Tibial nerve (tissue), 4 donors: Measurements from ENCODE around the gene HHEX. TPM values are rescaled to one million over a fixed set of nuclear protein-coding genes. Genes with fewer than 3 reads are reported as not detected.
"Not testable (repeated sequence)": the region's sequence is repeated elsewhere in the genome, so short reads cannot be mapped to it uniquely, and the experiment has no call there.

Experiments
- DNase-seq, 2 donors: peaks; one replicate each; pipeline ENCODE4 v3.0.0-alpha.2; 2019; ENCODE audit warnings: low spot score in 2 of 2
- H3K27ac ChIP-seq, 4 donors: fragments of 200-600 bp; sonication (generic) in 3 of 4; one replicate each; pipeline ENCODE4 v1.5.1; 2017 to 2019; ENCODE audit warnings: mild to moderate bottlenecking in 1 of 4
- H3K27me3 ChIP-seq, 2 donors: fragments of 200-600 bp; sonication (generic) in 1 of 2; one replicate each; pipeline versions ENCODE4 v1.5.1 to v1.6.0; 2017 to 2019
- H3K36me3 ChIP-seq, 3 donors: fragments of 200-600 bp; sonication (generic); one replicate each; pipeline ENCODE4 v1.5.1; 2018 to 2019
- H3K4me1 ChIP-seq, 4 donors: fragments of 200-600 bp; sonication (generic) in 3 of 4; one replicate each; pipeline ENCODE4 v1.5.1; 2017 to 2019
- H3K4me3 ChIP-seq, 4 donors: fragments of 200-600 bp; sonication (generic) in 3 of 4; one replicate each; pipeline ENCODE4 v1.5.1; 2017 to 2019; ENCODE audit warnings: mild to moderate bottlenecking in 1 of 4, moderate library complexity in 1 of 4
- H3K9me3 ChIP-seq, 4 donors: fragments of 200-600 bp; sonication (generic) in 3 of 4; one replicate each; pipeline ENCODE4 v1.5.1; 2017 to 2019
- CTCF ChIP-seq, 5 experiments: fragments of 200-600 bp in 3 of 5; fragments of 450-650 bp in 2 of 5; sonication (generic) in 3 of 5; IDR thresholded peaks; one replicate each; pipeline ENCODE4 v1.5.1; 2016 to 2019; ENCODE audit warnings: antibody characterized with exemption in 5 of 5, mild to moderate bottlenecking in 3 of 5, moderate library complexity in 2 of 5
- EP300 ChIP-seq, 2 donors: sonication (generic); formaldehyde crosslinking; IDR thresholded peaks; one replicate each; pipeline ENCODE4 v1.6.1; 2017; ENCODE audit warnings: antibody characterized with exemption in 2 of 2, mild to moderate bottlenecking in 1 of 2
- POLR2A ChIP-seq, 2 donors: fragments of 450-650 bp; IDR thresholded peaks; one replicate each; pipeline ENCODE4 v1.6.1; 2017; ENCODE audit warnings: antibody characterized with exemption in 2 of 2, mild to moderate bottlenecking in 2 of 2, moderate library complexity in 2 of 2
- WGBS, 2 donors: methylation state at CpG; one replicate each; pipeline ENCODE4 v1.1.5; 2018; 5-methylcytosine and 5-hydroxymethylcytosine counted together
- total RNA-seq, 4 donors: library from RNA; depleted of rRNA; stranded (reverse); fragments of >200 nt; gene quantifications; one replicate each; pipeline ENCODE4 v1.1.0, GENCODE V29; 2016

HHEX gene
- 10 to 100 TPM in 1 of 4 donors, 1 to 10 TPM in 3; 6.3 to 16.7 (median 7.5) TPM for total RNA-seq

- Histone ChIP-seq H3K4me1 (peaks cover 0 to 25% (median 7%) of the 10 kb centered on the region in 4 donors), H3K36me3 (no peaks in the 10 kb centered on the region), H3K27ac (peak within 1 kb of the TSS; percentile 51 to 88 (median 85)), H3K27me3 (peaks cover 0 to 67% of the 10 kb centered on the region in 2 donors), H3K9me3 (peaks cover 0 to 20% (median 0%) of the 10 kb centered on the region in 4 donors), H3K4me3 (peak within 1 kb of the TSS; percentile 49 to 65 (median 56))
- 2 to 4% methylated on average over 9 to 45 of the region's 79 CpGs for WGBS, 2 donors
- TF ChIP-seq EP300 (IDR thresholded peaks at IDR 0.05): no peak
- TF ChIP-seq POLR2A (IDR thresholded peaks at IDR 0.05): peak in 1 of 2 donors; percentile 13
- DNase-seq: no peak
These were observed at the start of gene HHEX for GRCh38 chr10:92689663-92690210. Gene HHEX (plus strand): TSS chr10:92689955. CDS start chr10:92689987, 32 bp downstream.

GRCh38 chr10:92640107-92640506, 49.6 kb upstream of the HHEX start:
- no peak for DNase-seq
- 87 to 93% methylated on average over 3 of the region's 3 CpGs for WGBS, 2 donors
- Histone ChIP-seq H3K27me3 (no peaks in the 10 kb centered on the region), H3K27ac (no peak overlapping the region), H3K9me3 (no peaks in the 10 kb centered on the region), H3K4me3 (no peak overlapping the region), H3K36me3 (no peaks in the 10 kb centered on the region), H3K4me1 (no peaks in the 10 kb centered on the region)
- TF ChIP-seq EP300 (IDR thresholded peaks at IDR 0.05) (no peak), POLR2A (IDR thresholded peaks at IDR 0.05) (no peak), CTCF (IDR thresholded peaks at IDR 0.05) (no peak)

- TF ChIP-seq EP300 (IDR thresholded peaks at IDR 0.05) (no peak), CTCF (IDR thresholded peaks at IDR 0.05) (no peak), POLR2A (IDR thresholded peaks at IDR 0.05) (no peak)
- no peak overlapping the region for H3K27ac ChIP-seq
- 76 to 94% methylated on average over 1 of the region's 1 CpG for WGBS, 2 donors
- H3K27me3 ChIP-seq: no peaks in the 10 kb centered on the region
- H3K4me1 ChIP-seq: no peaks in the 10 kb centered on the region
- no peak overlapping the region for H3K4me3 ChIP-seq
- no peaks in the 10 kb centered on the region for H3K9me3 ChIP-seq
- DNase-seq: no peak
- no peaks in the 10 kb centered on the region for H3K36me3 ChIP-seq
These were observed 48.3 kb upstream of the HHEX start for GRCh38 chr10:92641492-92641891.

GRCh38 chr10:92644921-92645320, 44.8 kb upstream of the HHEX start:
- Histone ChIP-seq H3K9me3 (no peaks in the 10 kb centered on the region), H3K4me3 (no peak overlapping the region), H3K36me3 (no peaks in the 10 kb centered on the region), H3K27me3 (no peaks in the 10 kb centered on the region), H3K27ac (no peak overlapping the region), H3K4me1 (no peaks in the 10 kb centered on the region)
- DNase-seq: no peak
- no peak for TF ChIP-seq EP300 (IDR thresholded peaks at IDR 0.05)
- TF ChIP-seq POLR2A (IDR thresholded peaks at IDR 0.05): no peak
- no peak for TF ChIP-seq CTCF (IDR thresholded peaks at IDR 0.05)
- WGBS, 2 donors: 89 to 96% methylated on average over 2 of the region's 2 CpGs

GRCh38 chr10:92650864-92651263, 38.9 kb upstream of the HHEX start:
- H3K4me3 ChIP-seq, H3K27ac ChIP-seq, H3K4me1 ChIP-seq, H3K9me3 ChIP-seq, H3K36me3 ChIP-seq, H3K27me3 ChIP-seq, DNase-seq: not testable (repeated sequence)
- WGBS, 2 donors: 87 to 94% methylated on average over 3 of the region's 3 CpGs

- Histone ChIP-seq H3K27me3 (no peaks in the 10 kb centered on the region), H3K4me3 (no peak overlapping the region), H3K9me3 (no peaks in the 10 kb centered on the region), H3K27ac (no peak overlapping the region), H3K4me1 (no peaks in the 10 kb centered on the region), H3K36me3 (peaks cover 0 to 5% (median 0%) of the 10 kb centered on the region in 3 donors)
- 90 to 95% methylated on average over 1 of the region's 1 CpG for WGBS, 2 donors
- TF ChIP-seq POLR2A (IDR thresholded peaks at IDR 0.05) (no peak), CTCF (IDR thresholded peaks at IDR 0.05) (no peak), EP300 (IDR thresholded peaks at IDR 0.05) (no peak)
- DNase-seq: no peak
These were observed 34.3 kb upstream of the HHEX start for GRCh38 chr10:92655426-92655825.
